Measurements from ENCODE around the gene REXO5.

The REXO5 gene

GRCh38 chr16:20844054-20844453 is 37.7 kb downstream of the REXO5 start:
- no peak for TF ChIP-seq REST (IDR thresholded peaks at IDR 0.05; ENCODE audit: insufficient read depth in 1 of 2, low read depth in 2 of 2, low read length in 2 of 2)
- TF ChIP-seq FOXP2 (optimal IDR thresholded peaks at IDR 0.05; ENCODE audit: borderline replicate concordance, extremely low read depth, extremely low read length, insufficient read depth), result no peak
- no peak for TF ChIP-seq SIN3A (IDR thresholded peaks at IDR 0.05; ENCODE audit: borderline replicate concordance, insufficient read depth, low read length)
- no peak for TF ChIP-seq POLR2AphosphoS5 (IDR thresholded peaks at IDR 0.05; ENCODE audit: low read depth, low read length)
- no peak for TF ChIP-seq TAF1 (IDR thresholded peaks at IDR 0.05; ENCODE audit: borderline replicate concordance, insufficient read depth, low read length)

DNA sequence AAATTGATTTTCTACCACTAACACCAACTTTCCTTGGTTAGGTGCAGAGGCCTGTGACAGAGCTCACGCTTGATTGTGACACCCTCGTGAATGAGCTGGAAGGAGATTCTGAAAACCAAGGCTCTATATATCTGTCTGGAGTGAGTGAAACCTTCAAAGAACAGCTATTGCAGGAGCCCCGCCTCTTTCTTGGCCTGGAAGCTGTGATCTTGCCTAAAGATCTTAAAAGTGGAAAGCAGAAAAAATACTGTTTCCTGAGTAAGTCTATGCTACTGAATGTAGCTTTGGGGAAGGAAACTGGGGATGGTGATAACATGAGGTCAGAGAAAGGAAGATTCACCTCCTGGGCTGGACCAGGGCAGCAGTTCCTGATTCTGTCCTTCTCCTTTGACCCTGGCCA is 38.3 kb downstream of the REXO5 start:
- TF ChIP-seq SIN3A (IDR thresholded peaks at IDR 0.05; ENCODE audit: borderline replicate concordance, insufficient read depth, low read length) (no peak), TAF1 (IDR thresholded peaks at IDR 0.05; ENCODE audit: borderline replicate concordance, insufficient read depth, low read length) (no peak), REST (IDR thresholded peaks at IDR 0.05; ENCODE audit: insufficient read depth in 1 of 2, low read depth in 2 of 2, low read length in 2 of 2) (no peak), FOXP2 (optimal IDR thresholded peaks at IDR 0.05; ENCODE audit: borderline replicate concordance, extremely low read depth, extremely low read length, insufficient read depth) (no peak), POLR2AphosphoS5 (IDR thresholded peaks at IDR 0.05; ENCODE audit: low read depth, low read length) (no peak)

DNA sequence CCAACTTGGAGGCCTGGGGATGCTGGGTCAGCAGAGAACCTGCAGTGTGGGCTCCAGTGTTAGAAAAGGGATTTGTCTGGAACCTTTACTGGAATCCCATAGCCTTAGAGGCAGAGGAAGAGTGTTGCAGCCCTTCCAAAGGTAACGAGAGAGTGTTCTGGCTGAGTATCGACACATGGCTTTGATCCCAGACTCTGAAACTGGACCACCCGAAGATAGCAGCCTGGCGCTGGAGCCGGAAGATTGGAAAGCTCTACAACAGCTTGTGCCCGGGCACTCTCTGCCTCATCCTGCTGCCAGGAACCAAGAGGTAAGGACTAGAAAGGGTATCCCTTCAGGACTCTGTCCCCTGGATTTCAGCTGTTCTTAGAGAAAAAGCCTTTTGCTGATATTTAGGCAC is 39.7 kb downstream of the REXO5 start:
- TF ChIP-seq TAF1 (IDR thresholded peaks at IDR 0.05; ENCODE audit: borderline replicate concordance, insufficient read depth, low read length), result no peak
- no peak for TF ChIP-seq POLR2AphosphoS5 (IDR thresholded peaks at IDR 0.05; ENCODE audit: low read depth, low read length)
- TF ChIP-seq FOXP2 (optimal IDR thresholded peaks at IDR 0.05; ENCODE audit: borderline replicate concordance, extremely low read depth, extremely low read length, insufficient read depth), result no peak
- TF ChIP-seq REST (IDR thresholded peaks at IDR 0.05; ENCODE audit: insufficient read depth in 1 of 2, low read depth in 2 of 2, low read length in 2 of 2), result no peak
- no peak for TF ChIP-seq SIN3A (IDR thresholded peaks at IDR 0.05; ENCODE audit: borderline replicate concordance, insufficient read depth, low read length)

DNA sequence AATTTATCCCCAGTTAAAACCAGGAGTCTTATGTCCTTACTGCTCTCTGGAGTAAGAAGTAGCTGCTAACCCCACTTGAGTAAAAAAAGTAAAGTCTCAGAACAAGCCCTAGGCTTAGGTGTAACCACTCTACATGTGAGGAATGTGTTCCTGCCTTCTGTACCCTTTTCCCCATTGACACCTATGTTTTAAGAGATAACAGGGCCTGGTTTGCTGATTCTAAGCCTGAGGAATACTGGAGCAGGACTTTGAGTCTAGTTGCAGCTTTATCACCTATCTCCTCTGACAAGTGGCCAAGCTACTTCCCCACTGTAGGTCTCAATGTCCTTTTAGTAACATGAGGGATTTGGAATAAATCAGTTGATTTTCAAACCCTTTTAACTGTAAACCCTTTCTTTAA is 40.2 kb downstream of the REXO5 start:
- TF ChIP-seq REST (IDR thresholded peaks at IDR 0.05; ENCODE audit: insufficient read depth in 1 of 2, low read depth in 2 of 2, low read length in 2 of 2) (no peak), TAF1 (IDR thresholded peaks at IDR 0.05; ENCODE audit: borderline replicate concordance, insufficient read depth, low read length) (no peak), POLR2AphosphoS5 (IDR thresholded peaks at IDR 0.05; ENCODE audit: low read depth, low read length) (no peak), SIN3A (IDR thresholded peaks at IDR 0.05; ENCODE audit: borderline replicate concordance, insufficient read depth, low read length) (no peak), FOXP2 (optimal IDR thresholded peaks at IDR 0.05; ENCODE audit: borderline replicate concordance, extremely low read depth, extremely low read length, insufficient read depth) (no peak)

- TF ChIP-seq SIN3A (IDR thresholded peaks at IDR 0.05; ENCODE audit: borderline replicate concordance, insufficient read depth, low read length), result no peak
- TF ChIP-seq REST (IDR thresholded peaks at IDR 0.05; ENCODE audit: insufficient read depth in 1 of 2, low read depth in 2 of 2, low read length in 2 of 2), result no peak
- no peak for TF ChIP-seq TAF1 (IDR thresholded peaks at IDR 0.05; ENCODE audit: borderline replicate concordance, insufficient read depth, low read length)
- no peak for TF ChIP-seq FOXP2 (optimal IDR thresholded peaks at IDR 0.05; ENCODE audit: borderline replicate concordance, extremely low read depth, extremely low read length, insufficient read depth)
- no peak for TF ChIP-seq POLR2AphosphoS5 (IDR thresholded peaks at IDR 0.05; ENCODE audit: low read depth, low read length)
These were observed 41.2 kb downstream of the REXO5 start for GRCh38 chr16:20847550-20847949.

Measured in PFSK-1 (cell line).